Measurements from ENCODE around the gene SOCS7. TPM values are rescaled to one million over a fixed set of nuclear protein-coding genes. Genes with fewer than 3 reads are reported as not detected.

SOCS7 gene
- polyA plus RNA-seq, 1 donor (not counting 4 experiments of a cell fraction or from before 2014, with no cell fraction given) = 7.5 TPM

- no peak for DNase-seq (ENCODE audit: low read depth, low spot score)
- dilution Hi-C loops (cut with MboI; ENCODE audit: extremely low pct_ligation_motif_present, low sequenced_read_pairs) = no loop called here
- peak overlapping the region; percentile 58 to 78 (median 72) for H3K4me3 ChIP-seq (ENCODE audit: control insufficient read depth in 2 of 3, extremely low read depth in 1 of 3, insufficient read depth in 2 of 3, low read depth in 1 of 3, low read length in 3 of 3)
- H3K4me2 ChIP-seq (ENCODE audit: control insufficient read depth, extremely low read depth, insufficient read depth, low read depth, low read length) = peak overlapping the region; percentile 75
- peak overlapping the region; percentile 60 for H3K9ac ChIP-seq (ENCODE audit: control insufficient read depth, extremely low read depth, insufficient read depth, low read length)
- TF ChIP-seq EZH2 (IDR thresholded peaks at IDR 0.05; ENCODE audit: low read length) = no peak
- TF ChIP-seq CTCF (optimal IDR thresholded peaks at IDR 0.05 in 1 of 3, IDR thresholded peaks at IDR 0.05 in 1 of 3, conservative IDR thresholded peaks at IDR 0.05 in 1 of 3; ENCODE audit: extremely low read depth in 1 of 3, insufficient read depth in 2 of 3, low read length in 3 of 3) = no peak
- no peaks in the 10 kb centered on the region for H4K20me1 ChIP-seq (ENCODE audit: control insufficient read depth, extremely low read depth, insufficient read depth, low read length)
- no peaks in the 10 kb centered on the region for H3K79me2 ChIP-seq (ENCODE audit: control insufficient read depth, insufficient read depth, low read length)
- H3K27ac ChIP-seq (ENCODE audit: control insufficient read depth, insufficient read depth, low read length) = no peak overlapping the region
- no peaks in the 10 kb centered on the region for H3K27me3 ChIP-seq (ENCODE audit: control insufficient read depth, extremely low read depth, insufficient read depth, low read length)
- no peaks in the 10 kb centered on the region for H3K9me1 ChIP-seq (ENCODE audit: control insufficient read depth, extremely low read depth, insufficient read depth, low read length)
- no peak for FAIRE-seq
- peak overlapping the region; percentile 62 for H2AFZ ChIP-seq (ENCODE audit: control insufficient read depth, low read length)
- no peaks in the 10 kb centered on the region for H3K9me3 ChIP-seq (ENCODE audit: control insufficient read depth, low read depth, low read length)
- H3K36me3 ChIP-seq (ENCODE audit: control insufficient read depth in 2 of 2, extremely low read depth in 1 of 2, insufficient read depth in 2 of 2, low read length in 2 of 2) = no peaks in the 10 kb centered on the region
- peaks cover 5% of the 10 kb centered on the region for H3K4me1 ChIP-seq (ENCODE audit: control insufficient read depth, extremely low read depth, insufficient read depth, low read length)
These were observed 77.2 kb downstream of the SOCS7 start for GRCh38 chr17:38428643-38429371.

GRCh38 chr17:38429476-38430100 lies 77.9 kb downstream of the SOCS7 start:
- H2AFZ ChIP-seq (ENCODE audit: control insufficient read depth, low read length) = no peak overlapping the region
- no peak for TF ChIP-seq CTCF (optimal IDR thresholded peaks at IDR 0.05 in 1 of 3, IDR thresholded peaks at IDR 0.05 in 1 of 3, conservative IDR thresholded peaks at IDR 0.05 in 1 of 3; ENCODE audit: extremely low read depth in 1 of 3, insufficient read depth in 2 of 3, low read length in 3 of 3)
- TF ChIP-seq EZH2 (IDR thresholded peaks at IDR 0.05; ENCODE audit: low read length) = no peak
- no peaks in the 10 kb centered on the region for H4K20me1 ChIP-seq (ENCODE audit: control insufficient read depth, extremely low read depth, insufficient read depth, low read length)
- no peak for FAIRE-seq
- peak overlapping the region; percentile 60 for H3K9ac ChIP-seq (ENCODE audit: control insufficient read depth, extremely low read depth, insufficient read depth, low read length)
- H3K9me1 ChIP-seq (ENCODE audit: control insufficient read depth, extremely low read depth, insufficient read depth, low read length) = no peaks in the 10 kb centered on the region
- dilution Hi-C loops (cut with MboI; ENCODE audit: extremely low pct_ligation_motif_present, low sequenced_read_pairs) = no loop called here
- H3K36me3 ChIP-seq (ENCODE audit: control insufficient read depth in 2 of 2, extremely low read depth in 1 of 2, insufficient read depth in 2 of 2, low read length in 2 of 2) = no peaks in the 10 kb centered on the region
- no peak overlapping the region for H3K27ac ChIP-seq (ENCODE audit: control insufficient read depth, insufficient read depth, low read length)
- no peaks in the 10 kb centered on the region for H3K9me3 ChIP-seq (ENCODE audit: control insufficient read depth, low read depth, low read length)
- no peaks in the 10 kb centered on the region for H3K79me2 ChIP-seq (ENCODE audit: control insufficient read depth, insufficient read depth, low read length)
- H3K4me2 ChIP-seq (ENCODE audit: control insufficient read depth, extremely low read depth, insufficient read depth, low read depth, low read length) = peak overlapping the region; percentile 75
- no peak for DNase-seq (ENCODE audit: low read depth, low spot score)
- peak overlapping the region in 2 of 3 experiments; percentile 72 to 78 for H3K4me3 ChIP-seq (ENCODE audit: control insufficient read depth in 2 of 3, extremely low read depth in 1 of 3, insufficient read depth in 2 of 3, low read depth in 1 of 3, low read length in 3 of 3)
- H3K27me3 ChIP-seq (ENCODE audit: control insufficient read depth, extremely low read depth, insufficient read depth, low read length) = no peaks in the 10 kb centered on the region
- H3K4me1 ChIP-seq (ENCODE audit: control insufficient read depth, extremely low read depth, insufficient read depth, low read length) = peaks cover 5% of the 10 kb centered on the region

Measured in keratinocyte (primary cell).